ENCODE results near the gene CDC37.
"Not testable (repeated sequence)": the region's sequence is repeated elsewhere in the genome, so short reads cannot be mapped to it uniquely, and the experiment has no call there.

- TF ChIP-seq POLR2A, CTCF (IDR thresholded peaks at IDR 0.05): not testable (repeated sequence)
Measured at GRCh38 chr19:10377140-10377640, 26.2 kb downstream of the CDC37 start.

Measured in sigmoid colon (tissue), 3 donors.